22Rv1 (cell line): ENCODE measurements around the gene PPP6R3.

Source experiments
- H3K27ac ChIP-seq: fragments of 450-650 bp; 2 replicates; pipeline ENCODE4 v1.5.1; 2017
- CTCF ChIP-seq: fragments of 450-650 bp; IDR thresholded peaks from 2 replicates; pipeline ENCODE4 v1.5.1; 2017; ENCODE audit warnings: mild to moderate bottlenecking
- ZFX ChIP-seq: fragments of 450-650 bp; IDR thresholded peaks from 2 replicates; pipeline ENCODE4 v1.6.1; 2017; ENCODE audit warnings: antibody characterized with exemption, borderline replicate concordance

Gene PPP6R3

GRCh38 chr11:68525930-68526329 lies 65.4 kb downstream of the PPP6R3 start:
- H3K27ac ChIP-seq, result no peak overlapping the region
- TF ChIP-seq CTCF (no peak), ZFX (no peak)

- no peak overlapping the region for H3K27ac ChIP-seq
- TF ChIP-seq ZFX, result no peak
- no peak for TF ChIP-seq CTCF
Measured at GRCh38 chr11:68527585-68527984, 67.0 kb downstream of the PPP6R3 start.

GRCh38 chr11:68528630-68529029 lies 68.1 kb downstream of the PPP6R3 start:
- TF ChIP-seq ZFX, result no peak
- TF ChIP-seq CTCF, result no peak
- no peak overlapping the region for H3K27ac ChIP-seq

GRCh38 chr11:68531129-68531693 lies 70.7 kb downstream of the PPP6R3 start:
- no peak for TF ChIP-seq CTCF
- peak overlapping the region; percentile 46 for H3K27ac ChIP-seq

- H3K27ac ChIP-seq, result no peak overlapping the region
- no peak for TF ChIP-seq CTCF
- TF ChIP-seq ZFX, result no peak
Measured at GRCh38 chr11:68532727-68533369, 72.3 kb downstream of the PPP6R3 start.

- TF ChIP-seq CTCF, result no peak
- TF ChIP-seq ZFX, result no peak
- H3K27ac ChIP-seq, result no peak overlapping the region
Measured at GRCh38 chr11:68533945-68534344, 73.4 kb downstream of the PPP6R3 start.

- no peak overlapping the region for H3K27ac ChIP-seq
Measured at GRCh38 chr11:68535098-68535497, 74.5 kb downstream of the PPP6R3 start.

More at GRCh38 chr11:68535098-68535497, 74.5 kb downstream of the PPP6R3 start:
- TF ChIP-seq CTCF, result no peak
- no peak for TF ChIP-seq ZFX
